HG02840 (cell line): ENCODE measurements around the gene SLC16A3.
"Not testable (repeated sequence)": the region's sequence is repeated elsewhere in the genome, so short reads cannot be mapped to it uniquely, and the experiment has no call there.

Experiments used
- ATAC-seq: cut with Tn5 transposase; IDR thresholded peaks from one replicate; pipeline ENCODE4 v1.9.1; 2021; ENCODE audit warnings: mild to moderate bottlenecking, moderate library complexity, moderate number of reproducible peaks; ENCODE audit not compliant: unreplicated experiment, low FRiP score

SLC16A3 gene

DNA sequence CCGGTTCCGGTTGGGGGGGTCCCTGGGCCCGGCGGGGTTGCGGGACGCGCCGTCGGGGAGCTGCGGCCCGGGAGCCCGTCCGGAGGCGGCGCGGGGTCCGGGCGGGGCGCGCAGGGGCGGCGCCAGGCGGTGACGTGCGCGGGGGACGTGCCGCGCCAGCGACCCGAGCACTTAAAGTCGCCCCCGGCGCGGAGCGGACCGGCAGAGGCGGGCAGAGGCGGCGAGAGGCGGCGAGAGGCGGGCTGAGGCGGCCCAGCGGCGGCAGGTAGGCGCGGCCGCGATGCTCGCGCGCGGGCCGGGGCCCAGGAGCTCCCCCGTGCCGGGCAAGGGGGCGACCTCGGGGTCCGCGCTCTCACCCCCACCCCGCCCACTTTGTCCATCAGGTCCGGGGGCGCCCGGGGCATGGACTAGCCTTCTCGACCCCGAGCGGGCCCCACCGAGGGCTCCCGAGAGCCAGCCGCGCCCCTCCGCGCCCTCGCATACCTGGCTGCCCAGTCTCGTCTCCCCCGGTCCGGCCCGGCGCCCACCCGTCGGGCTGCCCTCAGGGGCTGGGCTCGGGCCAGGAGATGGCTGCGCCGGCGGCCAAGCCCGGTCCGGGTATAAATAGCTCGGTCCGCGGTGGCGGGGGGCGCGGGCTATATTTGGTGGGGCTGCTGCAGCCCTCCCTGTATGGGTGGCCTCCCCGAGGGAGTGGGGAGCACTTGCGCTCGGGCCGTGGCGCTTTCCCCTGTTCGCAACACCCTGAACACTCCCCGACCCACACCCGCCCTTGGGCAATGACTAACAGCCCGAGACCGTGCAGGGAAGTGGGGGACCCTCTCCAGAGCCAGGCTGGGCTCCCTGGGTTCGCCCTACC is at the start of gene SLC16A3:
SLC16A3 (plus strand) TSS at position 201 of the 856 bp plus-strand sequence. CDS start 6,967 bp downstream, outside the sequence.
- ATAC-seq, result peak; percentile 42

- no peak for ATAC-seq
Observed at GRCh38 chr17:82179412-82179811, 49.4 kb upstream of the SLC16A3 start.

GRCh38 chr17:82179946-82180475 is 48.8 kb upstream of the SLC16A3 start:
- ATAC-seq, result no peak

DNA sequence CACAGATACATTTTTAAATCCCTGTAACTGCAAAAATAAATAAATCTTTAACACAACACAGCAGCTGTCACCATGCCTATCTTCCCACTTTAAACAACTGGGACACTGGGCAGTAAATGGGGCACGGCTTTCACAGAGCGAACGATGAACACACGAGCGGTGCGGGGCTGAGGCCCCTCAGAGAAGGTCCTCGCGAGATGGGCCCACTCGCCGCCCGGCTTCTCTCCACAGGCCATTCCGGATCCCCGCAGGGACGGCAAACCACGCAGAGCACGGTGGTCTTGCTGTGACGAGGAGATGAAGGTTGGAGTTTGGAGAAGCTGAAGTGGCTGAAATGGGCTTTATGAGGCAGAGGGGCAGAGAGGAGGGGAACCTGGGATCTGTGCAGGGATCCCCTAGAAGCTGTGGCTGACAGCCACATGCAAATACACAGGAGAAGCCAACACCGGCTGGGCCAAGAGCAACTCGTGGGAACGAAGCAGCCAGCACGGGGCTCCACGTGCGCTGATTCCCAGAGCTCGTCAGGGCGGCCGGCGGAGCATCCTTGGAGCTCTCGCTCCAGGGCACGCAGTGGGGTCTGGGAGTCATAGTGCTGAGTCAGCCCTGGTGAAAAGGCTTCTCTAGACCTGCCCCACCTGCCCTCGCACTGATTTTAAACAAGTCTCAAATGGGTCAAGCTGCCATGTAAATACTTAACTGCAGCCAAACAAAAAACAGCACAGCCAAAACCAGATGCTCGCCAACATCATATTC is 47.9 kb upstream of the SLC16A3 start:
- no peak for ATAC-seq

DNA sequence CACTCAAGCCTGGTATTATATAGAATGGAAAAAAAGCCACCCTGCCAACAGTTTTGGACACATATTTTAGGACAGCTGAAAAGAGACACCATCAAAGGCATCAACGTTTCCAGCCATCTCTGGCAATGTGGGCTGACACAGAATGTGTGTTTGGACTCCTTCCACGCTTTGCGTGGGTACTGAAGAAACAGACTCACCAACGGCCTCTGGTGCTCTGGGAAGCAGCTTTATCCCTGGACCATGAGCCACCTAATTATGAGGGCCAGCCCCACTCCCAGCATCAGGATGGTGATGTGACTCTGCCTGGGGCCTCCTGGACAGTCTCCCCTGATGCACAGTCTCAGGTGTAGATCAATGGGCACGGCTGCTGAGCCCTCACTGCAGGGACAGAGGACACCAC is 44.1 kb upstream of the SLC16A3 start:
- ATAC-seq, result no peak

DNA sequence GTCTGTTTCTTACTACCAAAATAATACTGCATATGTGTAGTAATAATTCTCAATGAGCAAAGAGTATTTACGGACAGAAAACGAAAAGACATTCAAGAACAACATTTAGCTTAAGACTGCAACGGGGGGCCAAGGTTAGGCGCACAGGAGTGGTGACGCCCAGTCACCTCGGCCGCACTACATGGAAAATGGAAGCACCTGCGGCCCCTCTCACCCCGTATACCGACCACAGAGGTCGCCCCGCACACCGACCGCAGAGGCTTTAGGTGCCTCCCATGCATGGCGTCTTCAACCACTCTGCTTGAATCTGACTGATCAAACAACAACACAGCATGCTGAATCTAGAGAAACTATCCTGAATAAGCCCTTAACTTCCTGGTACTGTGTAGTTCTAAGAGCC is 42.6 kb upstream of the SLC16A3 start:
- no peak for ATAC-seq

GRCh38 chr17:82187500-82187899 is 41.3 kb upstream of the SLC16A3 start:
- ATAC-seq, result no peak

DNA sequence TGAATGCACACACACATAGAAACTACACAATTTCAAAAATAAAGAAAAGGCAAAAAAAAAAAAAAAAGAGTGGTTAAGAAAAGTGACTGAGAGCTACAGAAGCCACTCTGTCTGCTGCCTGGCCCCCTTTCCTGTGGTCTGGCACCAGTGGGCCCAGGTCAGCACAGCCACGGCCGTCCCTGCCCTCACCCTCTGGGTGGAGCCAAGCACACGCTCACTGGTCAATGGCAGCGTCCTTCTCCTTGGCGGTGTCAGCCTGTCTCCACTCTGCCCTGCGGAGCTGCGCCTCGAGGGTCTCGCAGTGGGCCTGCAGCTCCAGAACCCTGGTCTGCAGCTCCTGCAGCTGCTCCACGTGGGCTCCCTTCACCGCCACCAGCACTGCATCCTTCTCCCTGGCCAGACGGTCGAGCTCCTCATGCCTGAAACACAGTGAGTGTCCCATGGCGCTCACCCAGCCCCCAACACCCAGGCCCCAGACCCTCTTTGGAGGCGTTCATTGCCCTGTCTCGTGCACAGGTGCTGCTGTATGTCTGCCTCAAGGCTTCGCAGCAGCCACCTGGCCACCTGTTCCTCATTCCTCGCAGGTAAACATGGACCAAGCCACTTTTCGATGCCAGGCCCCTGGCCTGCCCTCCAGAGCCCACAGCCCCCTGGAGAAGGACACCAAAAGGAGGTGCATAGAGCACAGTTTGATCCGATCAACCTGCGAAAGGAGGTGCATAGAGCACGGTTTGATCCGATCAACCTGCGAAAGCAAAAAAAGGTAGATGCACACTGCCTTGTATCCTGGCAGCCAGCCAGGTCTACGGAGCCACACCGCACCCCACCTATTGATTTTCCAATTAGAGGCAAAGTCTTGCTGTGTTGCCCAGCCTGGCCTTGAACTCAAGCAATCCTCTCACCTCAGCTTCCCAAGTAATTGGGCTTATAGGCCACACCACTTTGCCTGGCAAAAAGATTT is 40.6 kb upstream of the SLC16A3 start:
- ATAC-seq, result no peak

DNA sequence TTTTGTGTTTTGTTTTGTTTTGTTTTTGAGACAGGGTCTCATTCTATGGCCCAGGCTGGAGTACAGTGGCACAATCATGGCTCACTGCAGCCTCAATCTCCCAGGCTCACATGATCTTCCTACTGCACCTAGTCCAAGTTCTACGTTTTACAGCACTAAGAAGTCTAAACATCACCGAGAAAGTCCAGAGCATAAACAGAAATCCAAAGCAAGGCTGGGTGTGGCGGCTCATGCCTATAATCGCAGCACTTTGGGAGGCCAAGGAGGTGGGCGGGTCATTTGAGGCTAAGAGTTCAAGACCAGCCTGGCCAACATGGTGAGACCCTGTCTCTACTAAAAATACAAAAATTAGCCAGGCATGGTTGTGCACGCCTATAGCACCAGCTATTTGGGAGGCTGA is 35.8 kb upstream of the SLC16A3 start:
- not testable (repeated sequence) for ATAC-seq

- no peak for ATAC-seq
Observed at GRCh38 chr17:82193520-82194220, 35.2 kb upstream of the SLC16A3 start.

DNA sequence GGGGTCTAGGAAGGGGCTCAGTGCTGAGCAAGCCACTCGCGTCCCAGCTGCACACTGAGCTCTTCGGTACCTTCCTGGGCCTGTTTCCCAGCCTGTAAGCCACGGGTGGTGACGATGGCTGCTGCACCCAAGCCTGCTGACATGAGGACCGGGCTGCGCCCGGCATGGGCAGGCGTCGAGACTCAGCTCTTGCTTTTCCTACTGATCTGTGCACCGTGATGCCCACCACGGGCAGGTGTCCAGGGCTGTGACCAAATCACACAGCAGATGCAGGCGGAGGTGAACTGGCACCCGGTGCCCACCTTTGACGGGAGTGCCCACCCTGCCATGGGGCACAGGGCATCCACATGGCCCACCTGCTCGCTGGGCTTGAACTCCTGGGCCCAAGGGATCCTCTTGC is 34.1 kb upstream of the SLC16A3 start:
- ATAC-seq, result no peak

DNA sequence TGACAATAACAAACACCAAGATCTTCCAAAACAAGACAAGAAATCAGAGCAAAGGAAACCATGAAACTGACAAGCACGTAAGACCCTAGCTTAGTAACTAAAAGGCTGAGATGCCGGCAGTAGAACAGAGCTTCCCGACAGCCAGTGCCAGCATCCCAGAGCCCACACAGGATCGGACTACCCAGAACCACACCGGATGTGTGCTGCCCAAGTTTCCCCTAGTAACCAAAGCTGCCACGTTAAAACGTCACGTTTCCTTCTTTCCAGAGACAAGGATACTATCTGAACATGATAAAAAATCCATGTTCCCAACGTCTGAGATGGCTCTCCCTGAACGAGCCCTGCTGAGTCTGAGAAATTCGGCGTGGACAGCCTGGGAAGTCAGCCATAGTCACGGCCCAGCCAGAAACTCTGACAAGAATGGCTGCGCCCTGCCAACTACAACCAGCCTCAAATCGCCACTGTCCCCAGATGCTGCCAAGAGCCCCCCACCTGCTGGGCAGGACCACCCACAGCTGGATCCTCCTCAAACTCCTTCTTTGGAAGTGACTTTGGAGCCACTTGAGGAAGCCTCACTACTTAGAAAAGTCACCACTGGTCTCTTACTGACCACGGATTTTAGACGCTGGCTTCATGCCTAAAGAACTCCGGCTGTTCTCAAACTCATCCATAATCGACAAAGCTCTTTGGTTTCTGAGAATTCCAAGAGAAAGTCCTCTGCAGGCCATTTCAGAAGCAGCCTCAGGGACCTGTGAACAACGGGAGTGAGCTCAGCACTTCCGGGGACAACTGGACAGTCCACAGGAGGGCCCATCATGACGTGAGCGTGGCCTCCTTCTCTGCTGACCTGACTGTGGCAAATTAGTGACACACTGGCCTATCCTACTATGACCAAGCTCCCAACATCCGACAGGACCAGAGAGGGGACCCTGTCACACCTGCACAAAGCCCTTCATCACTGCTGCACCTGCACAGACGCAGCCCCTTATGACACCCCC is 32.9 kb upstream of the SLC16A3 start:
- no peak for ATAC-seq

DNA sequence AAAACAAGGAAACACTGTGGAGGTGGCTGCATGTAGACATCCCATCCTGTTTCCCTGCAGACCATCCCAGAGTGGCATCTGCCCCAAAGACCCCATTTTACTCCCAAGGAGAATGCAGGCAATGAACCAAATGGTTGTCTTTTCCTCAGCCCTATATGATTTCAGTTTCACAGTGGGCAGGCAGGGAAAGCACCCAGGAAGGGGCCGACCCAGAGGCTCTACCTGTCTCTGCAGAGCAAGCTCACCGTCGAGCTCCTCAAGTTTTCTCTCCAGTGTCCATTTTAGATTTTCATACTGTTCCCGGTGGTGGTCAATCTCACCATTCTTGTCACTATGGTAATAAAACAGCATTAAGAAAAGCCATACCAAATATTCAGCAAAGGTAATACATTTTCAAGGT is 30.8 kb upstream of the SLC16A3 start:
- no peak for ATAC-seq

DNA sequence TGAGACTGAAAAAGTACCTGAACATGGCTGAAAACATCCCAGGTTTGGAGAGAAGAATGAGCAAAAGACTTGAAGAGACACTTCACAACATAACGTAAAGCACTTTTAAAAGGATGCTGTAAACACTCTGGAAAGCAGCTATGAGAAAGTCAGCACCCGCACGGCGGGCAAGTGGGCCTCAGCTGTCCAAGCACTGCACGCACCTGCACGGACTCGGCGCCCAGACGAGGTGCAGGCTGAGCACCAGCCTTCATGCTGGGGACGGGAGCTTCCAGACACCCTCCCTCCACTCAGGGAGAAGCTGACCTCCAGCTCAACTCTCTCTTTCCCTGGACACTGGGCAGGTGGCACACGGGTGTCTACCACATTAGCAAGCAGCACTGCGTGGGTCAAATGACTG is 29.3 kb upstream of the SLC16A3 start:
- no peak for ATAC-seq

- ATAC-seq, result no peak
Observed at GRCh38 chr17:82200135-82200534, 28.7 kb upstream of the SLC16A3 start.

GRCh38 chr17:82200743-82201497 is 27.9 kb upstream of the SLC16A3 start:
- ATAC-seq, result no peak

DNA sequence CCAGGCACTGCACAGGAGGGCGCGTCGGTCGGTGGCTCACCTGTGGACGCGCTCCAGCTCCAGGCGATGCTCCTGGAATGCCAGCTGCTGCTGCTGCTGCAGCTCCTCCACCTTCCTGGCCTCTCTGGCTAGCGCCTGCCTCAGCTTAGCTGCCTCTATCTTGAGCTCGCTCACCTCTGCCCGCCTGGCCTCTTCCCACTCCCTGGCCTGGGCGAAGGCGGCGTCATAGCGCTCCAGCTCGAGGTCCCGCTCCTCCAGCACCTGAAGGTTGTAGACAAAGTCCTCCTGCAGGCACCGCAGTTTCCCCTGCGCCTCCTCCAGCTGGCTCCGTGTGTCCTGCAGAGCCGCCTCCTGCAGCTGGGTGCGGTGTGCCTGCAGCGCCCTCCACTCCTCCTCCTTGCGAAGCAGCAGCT is 27.3 kb upstream of the SLC16A3 start:
- no peak for ATAC-seq

GRCh38 chr17:82202981-82203380 is 25.9 kb upstream of the SLC16A3 start:
- no peak for ATAC-seq
